CD14-positive monocyte (primary cell): ENCODE measurements around the gene FCN2. TPM values are rescaled to one million over a fixed set of nuclear protein-coding genes. Genes with fewer than 3 reads are reported as not detected.

Experiments
- DNase-seq, 3 donors: peaks; one replicate each; pipeline ENCODE4 v3.0.0-alpha.2; 2011 to 2022
- H2AFZ ChIP-seq: 2 replicates; pipeline ENCODE4 v1.6.0; 2012; ENCODE audit warnings: mild to moderate bottlenecking, low read depth, low read length, inconsistent platforms; ENCODE audit not compliant: insufficient read depth, poor library complexity, severe bottlenecking
- H3K27ac ChIP-seq, 2 donors: 1 replicate in 1 of 2; 2 replicates in 1 of 2; pipeline ENCODE4 v1.5.1; 2012 to 2013; ENCODE audit warnings: low read length in 2 of 2, control low read depth in 1 of 2, inconsistent platforms in 1 of 2, low read depth in 1 of 2, mild to moderate bottlenecking in 1 of 2
- H3K27me3 ChIP-seq, 2 donors: one replicate each; pipeline versions ENCODE4 v1.6.0 to v1.6.1; 2011 to 2013; ENCODE audit warnings: low read length in 2 of 2; ENCODE audit not compliant: control insufficient read depth in 2 of 2, insufficient read depth in 2 of 2
- H3K36me3 ChIP-seq, 2 donors: replicated peaks in 1 of 2; 1 replicate in 1 of 2; 2 replicates in 1 of 2; pipeline versions ENCODE4 v1.5.1 to v1.6.1; 2012 to 2013; ENCODE audit warnings: low read length in 2 of 2, control low read depth in 1 of 2, inconsistent platforms in 1 of 2, mild to moderate bottlenecking in 1 of 2; ENCODE audit not compliant: insufficient read depth in 2 of 2, control insufficient read depth in 1 of 2
- H3K4me1 ChIP-seq, 2 donors: 1 replicate in 1 of 2; 2 replicates in 1 of 2; pipeline versions ENCODE4 v1.5.1 to v1.6.1; 2012 to 2013; ENCODE audit warnings: low read length in 2 of 2, control low read depth in 1 of 2, inconsistent platforms in 1 of 2, mild to moderate bottlenecking in 1 of 2, moderate library complexity in 1 of 2; ENCODE audit not compliant: insufficient read depth in 2 of 2, control insufficient read depth in 1 of 2
- H3K4me2 ChIP-seq: replicated peaks from 2 replicates; pipeline ENCODE3; 2012; ENCODE audit warnings: low read length, moderate library complexity, mild to moderate bottlenecking; ENCODE audit not compliant: poor library complexity, severe bottlenecking; ENCODE audit errors: extremely low read depth
- H3K4me3 ChIP-seq, 3 experiments: fragments of 200-600 bp in 1 of 3; sonication (generic) in 1 of 3; replicated peaks in 1 of 3; 1 replicate in 2 of 3; 2 replicates in 1 of 3; pipeline ENCODE4 v1.5.1; 2011 to 2013; ENCODE audit warnings: low read length in 3 of 3, mild to moderate bottlenecking in 3 of 3, control low read depth in 2 of 3, low read depth in 2 of 3, inconsistent platforms in 1 of 3, moderate library complexity in 1 of 3
- H3K79me2 ChIP-seq: 2 replicates; pipeline ENCODE4 v1.6.0; 2012; ENCODE audit warnings: mild to moderate bottlenecking, control low read depth, inconsistent platforms, low read length, moderate library complexity; ENCODE audit not compliant: insufficient read depth
- H3K9ac ChIP-seq: 2 replicates; pipeline ENCODE4 v1.6.0; 2017; ENCODE audit warnings: low read length, mild to moderate bottlenecking; ENCODE audit not compliant: insufficient read depth, poor library complexity, severe bottlenecking
- H3K9me3 ChIP-seq, 2 donors: replicated peaks in 1 of 2; 1 replicate in 1 of 2; 2 replicates in 1 of 2; pipeline versions ENCODE4 v1.5.1 to v1.6.1; 2012 to 2013; ENCODE audit warnings: low read length in 2 of 2, control low read depth in 1 of 2; ENCODE audit not compliant: control insufficient read depth in 1 of 2, insufficient read depth in 1 of 2
- H4K20me1 ChIP-seq: 2 replicates; pipeline ENCODE4 v1.6.0; 2012; ENCODE audit warnings: mild to moderate bottlenecking, low read length, control low read depth, moderate library complexity; ENCODE audit not compliant: insufficient read depth
- H3K27ac Mint-ChIP-seq, 7 donors: one replicate each; pipeline ENCODE4 v1.8.0; 2020; ENCODE audit warnings: mild to moderate bottlenecking in 7 of 7, mixed read lengths in 7 of 7, moderate library complexity in 6 of 7, inconsistent platforms in 2 of 7
- H3K27me3 Mint-ChIP-seq, 3 donors: one replicate each; pipeline ENCODE4 v1.8.0; 2021 to 2022; ENCODE audit warnings: low read depth in 3 of 3, mild to moderate bottlenecking in 3 of 3, mixed read lengths in 3 of 3, moderate library complexity in 3 of 3, inconsistent platforms in 1 of 3
- H3K36me3 Mint-ChIP-seq, 2 donors: one replicate each; pipeline ENCODE4 v1.8.0; 2020; ENCODE audit warnings: mixed read lengths in 2 of 2, inconsistent platforms in 1 of 2, mild to moderate bottlenecking in 1 of 2
- H3K4me1 Mint-ChIP-seq: one replicate; pipeline ENCODE4 v1.8.0; 2020; ENCODE audit warnings: mild to moderate bottlenecking, mixed read lengths
- H3K4me3 Mint-ChIP-seq, 2 donors: one replicate each; pipeline ENCODE4 v1.8.0; 2020; ENCODE audit warnings: mild to moderate bottlenecking in 2 of 2, mixed read lengths in 2 of 2, moderate library complexity in 1 of 2
- H3K9me3 Mint-ChIP-seq, 7 donors: one replicate each; pipeline ENCODE4 v1.8.0; 2020 to 2022; ENCODE audit warnings: mixed read lengths in 7 of 7, mild to moderate bottlenecking in 6 of 7, moderate library complexity in 6 of 7, inconsistent platforms in 2 of 7
- WGBS: methylation state at CpG from one replicate; pipeline ENCODE4 v1.1.5; 2013; ENCODE audit warnings: missing lambda C conversion rate; ENCODE audit not compliant: insufficient coverage; 5-methylcytosine and 5-hydroxymethylcytosine counted together
- intact Hi-C, 2 donors: fragments of 100-400 bp; cut with micrococcal nuclease; formaldehyde crosslinking; loops; one replicate each; pipeline versions ENCODE4 v1.15.0 to v1.15.1; 2023
- polyA plus RNA-seq, 3 donors: library from polyadenylated mRNA; depleted of rRNA in 1 of 3; unstranded in 2 of 3; stranded (reverse) in 1 of 3; fragments of 300-500 nt in 2 of 3; fragments of >200 nt in 1 of 3; fragmentation: Illumina TruSeq in 2 of 3; gene quantifications; 1 replicate in 2 of 3; 2 replicates in 1 of 3; pipeline ENCODE4 v1.2.3, GENCODE V29; 2012 to 2021
- TF ChIP-seq, protein P1 (sequence below): fragments of 200-600 bp; IDR thresholded peaks from one replicate; pipeline ENCODE4 v1.8.0; 2022; ENCODE audit warnings: antibody characterized with exemption, mild to moderate bottlenecking

FCN2 gene
- polyA plus RNA-seq, 3 donors, result not detected

DNA sequence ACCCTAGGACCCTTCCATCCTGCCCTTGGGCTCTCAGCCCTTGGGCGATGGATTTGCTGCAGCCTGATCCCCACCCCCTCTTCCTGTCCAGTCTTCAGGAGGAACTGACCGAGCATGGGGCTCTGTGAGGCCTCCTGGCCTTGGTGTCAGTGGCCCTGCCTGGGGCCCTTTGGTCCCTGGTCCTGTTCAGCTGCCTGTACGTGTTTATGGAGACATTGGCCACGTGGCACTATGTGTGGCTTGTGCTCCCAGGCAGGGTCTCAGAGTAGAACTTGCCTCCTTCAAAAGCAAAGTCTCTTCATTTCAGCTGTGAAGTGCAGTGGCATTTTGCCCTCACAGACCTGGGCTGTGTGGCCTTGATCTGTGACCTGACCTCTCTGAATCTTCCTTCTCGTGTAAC, 11.1 kb downstream of the FCN2 start:
- peaks cover 11 to 13% of the 10 kb centered on the region in 2 donors for H3K9me3 ChIP-seq
- H3K4me1 ChIP-seq, result peaks cover 30 to 38% of the 10 kb centered on the region in 2 donors
- no peak overlapping the region for H3K9ac ChIP-seq
- DNase-seq, result peak in 1 of 3 donors; percentile 3
- peak overlapping the region; percentile 32 for H3K4me2 ChIP-seq
- peak overlapping the region in 1 of 3 experiments; percentile 26 for H3K4me3 ChIP-seq
- H3K4me1 Mint-ChIP-seq, result peaks cover 34% of the 10 kb centered on the region
- 61% methylated on average over 4 of the region's 5 CpGs for WGBS
- no peaks in the 10 kb centered on the region for H3K79me2 ChIP-seq
- H3K4me3 Mint-ChIP-seq, result peak overlapping the region in 1 of 2 donors; percentile 74
- TF ChIP-seq, protein P1, sequence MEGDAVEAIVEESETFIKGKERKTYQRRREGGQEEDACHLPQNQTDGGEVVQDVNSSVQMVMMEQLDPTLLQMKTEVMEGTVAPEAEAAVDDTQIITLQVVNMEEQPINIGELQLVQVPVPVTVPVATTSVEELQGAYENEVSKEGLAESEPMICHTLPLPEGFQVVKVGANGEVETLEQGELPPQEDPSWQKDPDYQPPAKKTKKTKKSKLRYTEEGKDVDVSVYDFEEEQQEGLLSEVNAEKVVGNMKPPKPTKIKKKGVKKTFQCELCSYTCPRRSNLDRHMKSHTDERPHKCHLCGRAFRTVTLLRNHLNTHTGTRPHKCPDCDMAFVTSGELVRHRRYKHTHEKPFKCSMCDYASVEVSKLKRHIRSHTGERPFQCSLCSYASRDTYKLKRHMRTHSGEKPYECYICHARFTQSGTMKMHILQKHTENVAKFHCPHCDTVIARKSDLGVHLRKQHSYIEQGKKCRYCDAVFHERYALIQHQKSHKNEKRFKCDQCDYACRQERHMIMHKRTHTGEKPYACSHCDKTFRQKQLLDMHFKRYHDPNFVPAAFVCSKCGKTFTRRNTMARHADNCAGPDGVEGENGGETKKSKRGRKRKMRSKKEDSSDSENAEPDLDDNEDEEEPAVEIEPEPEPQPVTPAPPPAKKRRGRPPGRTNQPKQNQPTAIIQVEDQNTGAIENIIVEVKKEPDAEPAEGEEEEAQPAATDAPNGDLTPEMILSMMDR, result no peak
- peak overlapping the region in 1 of 2 donors; percentile 5 for H3K27ac ChIP-seq
- no peaks in the 10 kb centered on the region for H3K36me3 Mint-ChIP-seq
- intact Hi-C loops, result no loop called here
- H3K27me3 Mint-ChIP-seq, result peaks cover 17 to 35% (median 17%) of the 10 kb centered on the region in 3 donors
- no peaks in the 10 kb centered on the region for H4K20me1 ChIP-seq
- H3K27ac Mint-ChIP-seq, result peak overlapping the region in 1 of 7 donors; percentile 41
- H3K36me3 ChIP-seq, result no peaks in the 10 kb centered on the region
- peaks cover 0 to 7% of the 10 kb centered on the region in 2 donors for H3K27me3 ChIP-seq
- no peak overlapping the region for H2AFZ ChIP-seq
- H3K9me3 Mint-ChIP-seq, result peaks cover 4 to 20% (median 9%) of the 10 kb centered on the region in 7 donors

DNA sequence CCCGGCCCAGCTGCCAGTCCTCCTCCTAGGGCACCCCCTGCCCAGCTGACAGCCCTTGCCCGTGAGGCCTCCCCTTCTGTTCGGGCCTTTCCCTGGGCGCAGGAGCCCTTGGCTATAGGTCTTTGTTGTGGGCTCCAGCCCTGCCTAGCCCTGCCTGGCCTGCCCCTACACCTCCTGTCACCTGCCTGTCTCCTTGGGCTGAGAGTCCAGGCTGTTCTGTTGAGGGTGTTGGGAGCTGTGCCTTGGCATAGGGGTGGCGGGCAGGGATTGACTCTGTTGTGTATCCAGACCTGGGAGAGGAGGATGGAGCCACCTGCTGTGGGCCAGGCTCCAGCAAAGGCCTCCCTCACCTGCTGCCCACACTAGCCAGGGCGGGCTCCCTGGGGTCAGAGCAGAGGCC, 11.6 kb downstream of the FCN2 start:
- H3K9me3 ChIP-seq, result peaks cover 11 to 13% of the 10 kb centered on the region in 2 donors
- Mint-ChIP-seq H3K4me1 (peaks cover 31% of the 10 kb centered on the region), H3K27ac (no peak overlapping the region), H3K9me3 (peaks cover 7 to 21% (median 12%) of the 10 kb centered on the region in 7 donors), H3K4me3 (no peak overlapping the region), H3K36me3 (no peaks in the 10 kb centered on the region), H3K27me3 (peaks cover 14 to 35% (median 17%) of the 10 kb centered on the region in 3 donors)
- DNase-seq, result peak in 1 of 3 donors; percentile 2
- no peak overlapping the region for H2AFZ ChIP-seq
- intact Hi-C loops, result no loop called here
- 67% methylated on average over 1 of the region's 6 CpGs for WGBS
- H3K4me2 ChIP-seq, result no peak overlapping the region
- H3K9ac ChIP-seq, result no peak overlapping the region
- H3K4me1 ChIP-seq, result peaks cover 29 to 37% of the 10 kb centered on the region in 2 donors
- no peak overlapping the region for H3K27ac ChIP-seq
- H3K4me3 ChIP-seq, result no peak overlapping the region
- no peaks in the 10 kb centered on the region for H3K79me2 ChIP-seq
- no peaks in the 10 kb centered on the region for H3K36me3 ChIP-seq
- TF ChIP-seq, protein P1, result no peak
- H3K27me3 ChIP-seq, result peaks cover 0 to 7% of the 10 kb centered on the region in 2 donors
- H4K20me1 ChIP-seq, result no peaks in the 10 kb centered on the region
